GM15510 (cell line): ENCODE results near the gene HIGD2A.

ENCODE experiments used
- POLR2A ChIP-seq: IDR thresholded peaks from 3 replicates; pipeline ENCODE4 v1.6.1; 2011; ENCODE audit warnings: borderline replicate concordance; ENCODE audit not compliant: insufficient read length; ENCODE audit errors: extremely low read depth

The HIGD2A gene

DNA sequence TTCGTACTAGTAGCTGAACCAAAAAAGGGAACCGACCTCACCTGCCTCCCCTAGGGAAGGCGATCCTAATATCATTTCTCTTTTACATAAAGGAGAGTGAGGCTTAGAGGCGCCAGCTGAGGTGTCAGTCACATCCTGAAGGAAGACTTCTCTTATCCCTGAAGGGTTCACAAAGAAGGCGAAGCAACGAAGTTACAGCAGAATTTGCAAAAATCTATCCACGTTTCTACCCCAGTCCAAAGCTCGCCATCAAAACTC is 26.4 kb upstream of the HIGD2A start:
- TF ChIP-seq POLR2A = no peak

DNA sequence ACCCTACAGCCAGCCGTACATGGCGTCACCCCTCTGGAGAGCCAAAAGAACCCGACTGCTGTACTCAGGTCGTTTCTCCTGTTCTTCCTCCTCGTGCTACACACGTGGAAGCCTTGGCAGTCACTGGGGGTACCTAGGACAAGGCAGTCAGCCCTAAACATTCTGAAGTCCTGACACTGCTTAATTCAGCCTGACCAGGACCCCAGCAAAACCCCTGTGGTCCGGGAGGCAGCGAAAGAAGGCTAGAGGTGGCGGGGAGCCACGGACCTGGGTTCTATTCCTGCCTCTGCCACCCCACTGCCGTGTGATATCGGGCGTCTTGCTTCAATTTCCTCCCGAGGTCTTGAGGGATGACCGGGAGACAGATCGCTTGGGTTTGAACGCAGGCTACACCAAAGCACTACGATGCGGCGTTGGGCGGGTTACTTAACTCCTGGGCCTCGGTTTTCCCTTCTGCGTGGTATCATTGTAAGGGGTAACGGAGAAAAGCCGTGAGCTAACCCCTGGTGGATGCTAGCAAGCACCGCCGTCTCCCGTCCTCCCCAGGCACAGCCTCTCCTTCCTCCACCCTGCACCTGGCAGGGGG is 23.7 kb upstream of the HIGD2A start:
- no peak for TF ChIP-seq POLR2A

DNA sequence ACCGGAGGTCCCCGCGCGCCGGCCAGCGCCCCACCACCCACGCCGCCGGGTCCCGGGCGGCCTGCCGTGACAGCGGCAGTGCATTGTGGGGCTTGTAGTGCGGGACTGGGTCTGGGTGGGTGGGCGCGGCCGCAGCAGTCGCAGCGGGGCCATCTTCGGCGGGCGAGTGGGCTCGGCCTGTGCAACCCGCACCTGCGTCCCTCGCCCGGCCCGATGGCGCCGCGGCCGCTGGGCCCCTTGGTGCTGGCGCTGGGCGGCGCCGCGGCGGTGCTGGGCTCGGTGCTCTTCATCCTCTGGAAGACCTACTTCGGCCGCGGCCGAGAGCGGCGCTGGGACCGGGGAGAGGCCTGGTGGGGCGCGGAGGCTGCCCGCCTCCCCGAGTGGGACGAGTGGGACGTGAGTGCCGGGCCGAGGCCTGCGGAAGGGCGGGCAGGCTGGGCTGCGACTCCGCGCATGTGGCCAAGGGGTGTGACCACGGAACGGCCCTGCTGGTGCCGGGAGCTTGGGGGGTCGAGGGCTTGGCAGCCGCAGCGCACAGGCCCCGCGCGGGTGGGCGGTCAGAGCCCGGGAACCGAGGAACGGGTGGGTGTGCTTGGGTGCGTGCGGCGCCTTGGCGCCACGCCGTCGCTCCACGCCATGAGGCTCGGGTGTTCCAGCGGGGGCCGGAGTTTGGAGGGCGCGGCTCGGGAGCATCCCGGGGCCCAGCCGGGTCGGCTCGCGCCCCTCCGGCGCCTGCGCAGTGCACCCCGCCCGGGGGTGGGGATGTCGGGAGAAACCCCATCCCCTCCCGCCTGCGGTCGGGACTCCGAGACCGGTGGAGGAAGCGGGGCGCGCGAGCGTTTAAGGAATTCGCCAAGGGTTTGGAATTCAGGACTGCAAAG is 23.0 kb upstream of the HIGD2A start, which contains the start of gene ARL10:
Gene ARL10 (plus strand): TSS at position 137 of the 881 bp plus-strand sequence. CDS start 77 bp downstream, at position 214.
- peak; percentile 54 for TF ChIP-seq POLR2A

DNA sequence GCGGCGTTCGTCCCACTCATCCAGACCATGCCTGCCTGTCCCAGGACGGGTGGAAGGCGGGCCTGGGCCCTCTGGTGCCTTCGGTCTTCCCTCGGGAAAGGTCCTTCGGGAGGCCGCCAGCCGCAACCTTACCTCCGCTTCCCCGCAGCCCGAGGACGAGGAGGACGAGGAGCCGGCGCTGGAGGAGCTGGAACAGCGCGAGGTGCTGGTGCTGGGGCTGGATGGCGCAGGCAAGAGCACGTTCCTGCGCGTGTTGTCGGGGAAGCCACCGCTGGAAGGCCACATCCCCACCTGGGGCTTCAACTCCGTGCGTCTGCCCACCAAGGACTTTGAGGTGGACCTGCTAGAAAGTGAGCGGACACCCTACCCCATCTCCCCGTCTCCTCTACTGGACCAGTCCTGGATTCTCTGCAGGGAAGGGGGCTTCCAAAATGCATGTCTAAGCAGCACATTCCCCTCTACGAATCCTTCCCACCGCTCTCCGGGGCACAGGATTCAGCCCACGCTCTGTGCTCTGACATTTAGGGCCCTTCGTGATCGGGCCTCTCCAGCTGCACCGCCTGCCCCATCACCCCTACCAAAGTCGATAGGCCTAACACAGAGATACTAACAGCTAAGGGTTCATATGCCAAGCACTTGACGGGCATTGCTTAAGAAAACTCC is 22.2 kb upstream of the HIGD2A start:
- no peak for TF ChIP-seq POLR2A

DNA sequence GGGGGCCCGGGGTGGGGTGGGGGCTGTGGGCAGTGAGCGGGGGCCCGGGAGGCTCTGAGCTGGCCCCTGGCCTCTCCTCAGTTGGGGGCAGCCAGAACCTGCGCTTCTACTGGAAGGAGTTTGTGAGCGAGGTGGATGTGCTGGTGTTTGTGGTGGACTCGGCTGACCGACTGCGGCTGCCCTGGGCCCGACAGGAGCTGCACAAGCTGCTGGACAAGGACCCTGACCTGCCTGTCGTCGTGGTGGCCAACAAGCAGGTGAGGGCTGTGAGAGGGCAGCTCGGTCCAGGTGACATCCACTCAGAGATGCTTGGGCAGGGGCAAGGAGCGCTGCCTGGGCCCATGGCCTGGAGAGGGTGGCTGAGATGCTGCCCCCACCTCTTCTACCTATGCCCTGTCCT is 19.8 kb upstream of the HIGD2A start:
- no peak for TF ChIP-seq POLR2A

DNA sequence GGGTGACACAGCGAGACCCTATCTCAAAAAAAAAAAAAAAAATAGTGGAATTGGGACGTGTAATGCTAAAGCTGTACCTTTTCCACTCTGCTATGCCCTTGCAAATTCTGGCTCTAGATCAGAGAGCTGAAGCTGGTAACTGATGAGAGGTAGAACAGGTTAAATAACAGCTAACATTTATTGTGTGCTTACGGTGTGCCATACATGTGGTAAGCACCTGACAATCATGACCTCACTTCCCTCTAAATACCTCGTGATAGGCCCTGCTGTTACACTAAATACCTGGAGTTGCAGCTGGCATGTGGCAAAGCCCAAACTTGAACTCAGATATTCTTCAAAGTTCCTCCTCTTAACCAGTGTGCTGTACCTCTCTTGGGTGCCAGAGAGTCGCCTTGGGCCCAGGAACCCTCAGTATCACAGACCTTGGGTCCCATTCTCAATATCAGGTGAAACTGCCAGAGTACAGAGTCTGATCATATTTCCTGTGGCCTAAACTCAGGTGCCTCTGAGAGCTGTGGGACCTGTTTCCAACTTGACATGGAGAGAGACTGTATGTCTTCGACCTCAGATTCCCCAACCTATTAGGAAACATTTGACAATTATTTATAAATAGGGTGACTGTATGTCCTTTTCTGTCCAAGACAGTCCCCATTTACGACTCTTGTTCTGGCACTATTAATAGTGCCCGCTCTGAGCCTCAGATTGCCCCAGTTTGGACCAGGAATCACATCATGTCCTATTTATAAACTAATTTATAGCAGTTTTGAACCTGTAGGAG is 18.4 kb upstream of the HIGD2A start:
- no peak for TF ChIP-seq POLR2A

DNA sequence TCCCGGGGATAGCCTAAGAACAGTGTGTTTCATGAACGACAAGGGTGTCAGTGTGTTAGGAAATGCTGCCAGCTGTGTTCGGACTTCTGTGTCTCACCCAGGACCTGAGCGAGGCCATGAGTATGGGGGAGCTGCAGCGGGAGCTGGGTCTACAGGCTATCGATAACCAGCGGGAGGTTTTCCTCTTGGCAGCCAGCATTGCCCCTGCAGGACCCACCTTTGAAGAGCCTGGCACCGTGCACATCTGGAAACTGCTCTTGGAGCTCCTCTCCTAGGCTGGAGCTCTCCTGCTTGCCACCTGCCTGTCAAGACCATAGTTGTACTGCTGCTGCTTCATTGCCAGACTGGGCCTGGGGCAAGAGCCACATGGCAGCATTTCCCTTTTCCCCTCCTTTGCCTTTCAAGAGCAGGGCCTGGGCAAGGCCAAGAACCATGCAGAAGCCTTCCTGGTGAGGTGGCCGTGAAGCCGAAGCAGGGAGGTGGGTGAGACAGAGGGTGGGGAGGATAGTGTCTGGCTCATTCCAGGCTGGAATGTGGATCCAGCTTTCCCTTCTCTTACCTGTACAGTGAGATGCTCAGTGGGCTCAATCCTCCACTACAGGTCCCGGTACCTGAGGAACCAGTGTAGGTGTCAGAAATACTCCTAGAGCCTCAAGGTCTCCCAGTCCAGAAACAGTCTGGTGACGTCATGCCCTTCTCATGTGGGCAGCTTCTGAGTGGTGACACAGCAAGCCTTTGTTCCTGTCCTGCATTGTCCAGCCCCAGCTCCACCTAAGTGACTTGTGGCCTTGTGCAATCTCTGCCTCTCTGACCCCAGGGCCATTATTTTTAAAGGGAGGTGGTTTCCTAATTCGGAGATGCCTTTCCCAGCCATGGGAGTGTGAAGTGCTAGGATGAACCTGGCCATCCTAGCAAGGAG is 16.7 kb upstream of the HIGD2A start:
- no peak for TF ChIP-seq POLR2A

DNA sequence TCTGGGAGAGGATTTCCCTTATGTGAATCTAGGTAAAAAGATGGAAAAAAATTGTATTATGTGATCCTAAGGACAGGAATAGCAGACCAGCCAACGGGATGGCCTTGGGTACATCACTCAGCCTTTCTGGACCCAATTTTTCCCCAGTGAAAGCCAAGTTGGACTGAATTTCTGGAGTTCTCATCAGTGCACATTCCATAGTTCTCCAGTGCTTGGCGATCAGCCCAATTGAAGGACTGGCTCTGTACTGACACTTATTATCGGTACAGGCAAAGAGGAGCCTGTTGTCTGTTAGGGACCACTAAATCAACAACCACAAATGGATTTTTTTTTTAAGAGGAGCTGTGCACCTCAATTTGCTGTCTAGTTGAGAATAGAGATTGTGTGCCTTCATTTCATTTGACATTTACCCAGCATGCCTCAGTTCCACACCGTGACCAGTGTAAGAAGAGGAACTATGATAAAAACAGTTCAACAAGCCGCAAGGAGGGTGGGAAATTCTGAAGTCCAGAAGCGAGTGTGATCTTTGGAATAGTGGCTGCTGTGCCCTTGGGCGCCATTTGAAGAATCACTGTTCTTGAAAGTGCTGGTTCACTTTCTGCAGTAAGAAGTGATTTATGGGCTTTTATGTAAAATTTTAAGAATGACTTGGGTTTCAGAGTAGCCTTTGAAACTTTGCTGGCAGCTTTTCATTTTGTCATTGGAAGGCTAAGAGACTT is 15.3 kb upstream of the HIGD2A start:
- no peak for TF ChIP-seq POLR2A

DNA sequence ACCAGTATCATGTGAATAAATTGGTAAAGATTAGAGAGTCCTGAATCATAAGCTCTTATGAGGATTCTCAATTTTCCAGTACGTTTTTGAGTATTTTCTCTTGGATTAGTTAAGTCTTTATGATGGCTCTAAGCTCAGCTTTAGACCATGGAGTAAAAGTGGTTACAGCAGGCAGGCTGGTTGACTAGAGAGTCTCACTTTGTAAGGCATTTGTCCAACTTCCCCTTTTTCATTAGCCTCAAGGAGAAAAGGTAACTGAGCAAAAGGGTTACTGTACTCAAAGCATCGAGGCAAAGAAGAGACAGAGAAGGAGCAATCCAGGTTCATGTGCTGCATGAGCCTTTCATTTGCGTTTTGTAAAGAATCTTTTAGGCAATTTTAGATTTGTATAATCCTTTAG is 8.7 kb upstream of the HIGD2A start:
- TF ChIP-seq POLR2A = no peak

DNA sequence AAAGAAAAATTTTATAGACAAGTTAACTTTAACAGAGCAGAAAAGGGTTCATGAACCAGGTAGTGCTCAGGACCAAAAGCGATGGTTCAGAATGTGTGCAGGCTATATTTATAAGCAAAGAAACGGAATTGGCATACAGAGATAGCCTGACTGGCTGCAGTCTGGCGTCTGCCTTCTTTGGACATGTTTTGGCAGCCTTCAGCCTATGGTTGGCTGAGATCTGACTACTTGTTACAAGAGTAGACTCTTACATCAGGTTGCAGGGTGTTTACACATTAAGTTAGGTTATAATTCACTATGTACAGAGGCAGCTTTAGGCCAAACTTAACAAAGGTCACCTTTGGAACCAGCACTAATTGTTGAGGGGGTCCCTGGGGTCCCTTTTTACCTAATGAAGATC is 7.1 kb upstream of the HIGD2A start:
- TF ChIP-seq POLR2A = no peak

DNA sequence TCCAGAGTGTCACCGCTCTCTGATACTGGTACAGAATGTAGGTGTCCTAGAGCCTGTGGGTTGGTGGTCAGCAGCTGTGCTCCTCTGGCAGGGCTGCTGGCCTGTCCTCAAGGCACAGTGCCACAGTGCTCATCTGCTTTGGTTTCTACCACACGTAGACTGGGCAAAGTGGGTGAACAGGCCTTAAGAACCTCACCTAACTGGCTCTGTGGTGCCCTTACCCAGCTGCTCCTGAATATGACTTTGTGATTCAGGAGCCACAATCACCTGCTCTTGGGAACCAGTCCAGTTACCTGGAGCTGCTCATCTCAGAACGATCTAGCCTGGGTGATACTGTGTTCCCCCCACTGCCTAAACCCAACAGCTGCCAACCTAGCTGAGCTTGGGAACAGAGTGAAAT is 6.6 kb upstream of the HIGD2A start:
- no peak for TF ChIP-seq POLR2A

DNA sequence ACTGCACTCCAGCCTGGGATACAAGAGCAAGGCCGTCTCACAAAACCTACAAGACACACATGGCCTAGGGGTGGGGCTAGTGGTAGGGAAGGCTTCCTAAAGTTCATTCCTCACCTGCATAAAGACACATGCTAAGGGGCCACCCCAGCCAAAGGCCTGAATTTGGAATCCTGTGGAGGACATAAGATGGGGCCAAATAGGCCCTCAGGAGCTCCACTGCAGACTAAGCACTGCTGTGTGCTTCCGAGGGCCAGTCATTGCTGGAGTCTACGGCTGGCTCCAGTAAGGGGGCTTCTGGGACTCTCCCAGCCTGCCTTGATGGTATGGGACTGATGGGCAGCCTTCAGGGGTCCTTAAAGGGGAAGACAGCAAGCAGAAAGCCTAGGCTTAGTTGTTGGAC is 5.8 kb upstream of the HIGD2A start:
- TF ChIP-seq POLR2A = no peak

DNA sequence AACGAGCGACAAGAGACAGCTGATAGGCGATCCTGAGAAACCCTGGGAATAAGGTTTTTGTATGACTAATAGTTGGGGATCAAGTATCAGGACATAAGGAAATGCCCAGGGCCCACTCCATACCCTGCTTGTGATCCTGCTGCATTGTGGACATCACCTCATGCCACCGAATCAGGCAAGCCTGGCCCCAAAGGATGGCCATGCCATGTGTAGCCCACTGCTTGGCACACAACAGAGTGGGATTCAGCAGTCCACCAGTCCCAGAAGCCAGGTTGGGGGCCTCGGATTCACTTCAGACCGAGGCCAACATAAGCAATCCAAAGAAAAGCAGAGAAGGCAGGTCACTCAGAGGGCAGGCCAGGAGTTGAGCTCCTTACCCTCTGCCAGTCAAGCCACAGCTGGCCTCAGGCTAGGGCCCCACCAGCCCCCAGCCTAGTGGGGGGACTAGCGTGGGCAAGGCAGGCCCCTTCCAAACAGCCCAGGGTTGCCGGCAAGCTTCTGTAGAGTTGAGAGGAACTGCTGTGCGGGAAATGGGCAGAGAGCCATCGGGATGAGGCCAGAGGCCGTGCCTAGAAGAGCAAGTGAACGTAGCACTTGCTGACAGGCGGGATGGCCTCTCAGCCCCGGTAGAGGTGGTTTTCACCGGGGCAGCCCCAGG is 5.2 kb upstream of the HIGD2A start:
- TF ChIP-seq POLR2A = no peak
